Activated CD4-positive, alpha-beta T cell treated with anti-CD3 and anti-CD28 coated beads, Interleukin-2, amount 50 U/mL, for 1 hour (primary cell): Measurements from ENCODE around the gene RPN1.

Experiments
- DNase-seq: peaks from one replicate; pipeline ENCODE4 v3.0.0-alpha.2; 2020

RPN1 gene

GRCh38 chr3:128576290-128576689, 74.3 kb downstream of the RPN1 start:
- DNase-seq = no peak

- no peak for DNase-seq
These were observed 74.8 kb downstream of the RPN1 start for GRCh38 chr3:128575777-128576176.

- DNase-seq = no peak
These were observed 76.9 kb downstream of the RPN1 start for GRCh38 chr3:128573707-128574162.

GRCh38 chr3:128573160-128573559, 77.5 kb downstream of the RPN1 start:
- no peak for DNase-seq

- DNase-seq = no peak
These were observed 77.9 kb downstream of the RPN1 start for GRCh38 chr3:128572644-128573105.

GRCh38 chr3:128572013-128572412, 78.6 kb downstream of the RPN1 start:
- no peak for DNase-seq
